T-cell (primary cell): Measurements from ENCODE around the gene CSF2. TPM values are rescaled to one million over a fixed set of nuclear protein-coding genes. Genes with fewer than 3 reads are reported as not detected.

Experiments
- ATAC-seq, 4 experiments: fragments of 200-7000 bp in 3 of 4; fragments of 150-1000 bp in 1 of 4; cut with Tn5 transposase; replicated peaks in 1 of 4; 1 replicate in 3 of 4; 2 replicates in 1 of 4; pipeline ENCODE4 v1.10.0; 2021; ENCODE audit warnings: moderate library complexity in 3 of 4, mild to moderate bottlenecking in 2 of 4, moderate number of reproducible peaks in 1 of 4
- CTCF ChIA-PET, 2 donors: fragments of 300-600 bp; sonication (Branson Sonifier 250); formaldehyde crosslinking; loops; one replicate each; lab custom pipeline; 2022; ENCODE audit warnings: antibody characterized with exemption in 2 of 2; lab: Charles Lee
- POLR2A ChIA-PET, 2 donors: fragments of 300-600 bp; sonication (Branson Sonifier 250); formaldehyde crosslinking; loops; one replicate each; lab custom pipeline; 2022; ENCODE audit warnings: antibody characterized with exemption in 2 of 2; lab: Charles Lee
- DNase-seq, 35 experiments: peaks; one replicate each; pipeline versions ENCODE4 v3.0.0 to v3.0.0-alpha.2; 2013 to 2023
- H3K27ac ChIP-seq: one replicate; pipeline ENCODE4 v1.5.1; 2013; ENCODE audit warnings: low read length
- H3K27me3 ChIP-seq, 2 experiments: replicated peaks in 1 of 2; 1 replicate in 1 of 2; 2 replicates in 1 of 2; pipeline versions ENCODE4 v1.6.1 to v1.7.0; 2013; ENCODE audit warnings: low read length in 1 of 2, mixed read lengths in 1 of 2; ENCODE audit not compliant: control insufficient read depth in 2 of 2, insufficient read depth in 2 of 2; ENCODE audit errors: extremely low read depth in 1 of 2
- H3K36me3 ChIP-seq, 2 donors: 1 replicate in 1 of 2; 2 replicates in 1 of 2; pipeline versions ENCODE4 v1.6.1 to v1.7.0; 2013; ENCODE audit warnings: low read length in 1 of 2; ENCODE audit not compliant: control insufficient read depth in 2 of 2, insufficient read depth in 1 of 2; ENCODE audit errors: extremely low read depth in 1 of 2
- H3K4me1 ChIP-seq, 2 experiments: 1 replicate in 1 of 2; 2 replicates in 1 of 2; pipeline versions ENCODE4 v1.6.1 to v1.7.0; 2013; ENCODE audit warnings: low read length in 2 of 2, mixed read lengths in 1 of 2; ENCODE audit not compliant: insufficient read depth in 2 of 2, control insufficient read depth in 1 of 2; ENCODE audit errors: extremely low read depth in 1 of 2
- H3K4me3 ChIP-seq, 2 donors: 1 replicate in 1 of 2; 2 replicates in 1 of 2; pipeline versions ENCODE4 v1.5.1 to v1.7.0; 2013; ENCODE audit warnings: mild to moderate bottlenecking in 2 of 2, low read length in 1 of 2, moderate library complexity in 1 of 2; ENCODE audit not compliant: control insufficient read depth in 1 of 2; ENCODE audit errors: extremely low read depth in 1 of 2
- H3K9me3 ChIP-seq: 2 replicates; pipeline ENCODE4 v1.7.0; 2013
- H3K27ac Mint-ChIP-seq, 2 donors: one replicate each; pipeline ENCODE4 v1.8.0; 2020 to 2021; ENCODE audit warnings: mild to moderate bottlenecking in 2 of 2, mixed read lengths in 2 of 2
- H3K27me3 Mint-ChIP-seq, 2 donors: one replicate each; pipeline ENCODE4 v1.8.0; 2021 to 2022; ENCODE audit warnings: mixed read lengths in 2 of 2
- H3K36me3 Mint-ChIP-seq: one replicate; pipeline ENCODE4 v1.8.0; 2021; ENCODE audit warnings: mixed read lengths
- H3K4me1 Mint-ChIP-seq, 3 donors: one replicate each; pipeline ENCODE4 v1.8.0; 2020 to 2022; ENCODE audit warnings: mixed read lengths in 3 of 3, mild to moderate bottlenecking in 1 of 3
- H3K4me3 Mint-ChIP-seq, 3 donors: one replicate each; pipeline ENCODE4 v1.8.0; 2020 to 2022; ENCODE audit warnings: mild to moderate bottlenecking in 3 of 3, mixed read lengths in 3 of 3, moderate library complexity in 3 of 3
- H3K9me3 Mint-ChIP-seq, 3 donors: one replicate each; pipeline ENCODE4 v1.8.0; 2020 to 2022; ENCODE audit warnings: mixed read lengths in 3 of 3
- WGBS: methylation state at CpG from one replicate; pipeline ENCODE4 v1.1.5; 2013; ENCODE audit warnings: missing lambda C conversion rate; ENCODE audit not compliant: insufficient coverage; 5-methylcytosine and 5-hydroxymethylcytosine counted together
- total RNA-seq, 35 experiments: library from RNA in 6 of 35; stranded (reverse) in 6 of 35; fragments of 120-200 nt in 1 of 35; gene quantifications; one replicate each; pipeline versions ENCODE4 v1.2.1 to v1.2.4 and lab custom pipeline; 2013 to 2026

CSF2 gene
- total RNA-seq, 5 donors from 2014 or later (not counting 1 experiment from before 2014, with no cell fraction given) = 0.89 TPM; not detected in 4

GRCh38 chr5:132095424-132095972, 21.9 kb downstream of the CSF2 start:
- Histone ChIP-seq H3K36me3 (no peaks in the 10 kb centered on the region), H3K4me1 (peaks cover 0 to 33% of the 10 kb centered on the region in 2 experiments), H3K27me3 (no peaks in the 10 kb centered on the region), H3K9me3 (no peaks in the 10 kb centered on the region), H3K27ac (no peak overlapping the region), H3K4me3 (no peak overlapping the region)
- Mint-ChIP-seq H3K4me1 (peaks cover 20 to 51% (median 30%) of the 10 kb centered on the region in 3 donors), H3K9me3 (no peaks in the 10 kb centered on the region), H3K27ac (peak overlapping the region in 1 of 2 donors; percentile 5), H3K36me3 (no peaks in the 10 kb centered on the region), H3K4me3 (no peak overlapping the region), H3K27me3 (no peaks in the 10 kb centered on the region)
- ChIA-PET CTCF (interaction anchor here in 1 of 2 donors (0.6 kb wide), 1 partner anchor 95 kb away, joined by 4 read pairs; no protein-coding TSS in a partner anchor), POLR2A (no interaction called here)
- WGBS = 56% methylated on average over 6 of the region's 6 CpGs
- ATAC-seq = peak in 2 of 4 experiments; percentile 40 to 45
- DNase-seq = peak in 1 of 35 experiments; percentile 18

- Mint-ChIP-seq H3K9me3 (no peaks in the 10 kb centered on the region), H3K27me3 (no peaks in the 10 kb centered on the region), H3K36me3 (no peaks in the 10 kb centered on the region), H3K4me3 (no peak overlapping the region), H3K27ac (no peak overlapping the region), H3K4me1 (peaks cover 33 to 65% (median 41%) of the 10 kb centered on the region in 3 donors)
- POLR2A ChIA-PET = interaction anchor here in 1 of 2 donors (0.5 kb wide), 1 partner anchor 155 kb away, joined by 3 read pairs; no protein-coding TSS in a partner anchor
- DNase-seq (no peak), ATAC-seq (no peak)
- WGBS = 100% methylated on average over 1 of the region's 3 CpGs
- Histone ChIP-seq H3K9me3 (no peaks in the 10 kb centered on the region), H3K27me3 (no peaks in the 10 kb centered on the region), H3K4me3 (no peak overlapping the region), H3K4me1 (peaks cover 0 to 47% of the 10 kb centered on the region in 2 experiments), H3K36me3 (no peaks in the 10 kb centered on the region), H3K27ac (no peak overlapping the region)
- CTCF ChIA-PET = no interaction called here
These were observed 23.3 kb downstream of the CSF2 start for GRCh38 chr5:132096904-132097303.

DNA sequence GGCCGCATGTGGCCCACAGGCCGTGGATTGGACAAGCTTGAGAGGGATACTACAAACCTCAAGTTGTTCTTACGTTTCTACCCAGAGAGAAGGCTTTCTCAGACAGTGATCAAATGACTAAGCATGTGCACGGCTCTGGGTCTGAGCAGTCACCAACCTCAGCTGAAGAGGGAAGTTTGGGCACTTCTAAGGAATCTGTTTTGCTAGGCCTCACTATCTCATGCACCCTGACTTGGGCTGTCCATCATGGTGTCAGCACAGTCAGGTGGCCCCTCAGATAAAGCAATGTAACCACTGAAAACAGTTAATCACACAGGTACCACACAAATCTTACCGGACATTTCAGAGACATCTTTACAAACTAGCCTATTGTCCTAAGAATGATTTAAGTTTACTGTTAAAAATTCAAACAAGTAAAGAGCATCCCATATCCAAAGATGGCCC, 24.6 kb downstream of the CSF2 start:
- WGBS = 69% methylated on average over 4 of the region's 5 CpGs
- H3K9me3 ChIP-seq = no peaks in the 10 kb centered on the region
- H3K9me3 Mint-ChIP-seq = no peaks in the 10 kb centered on the region
- no peaks in the 10 kb centered on the region for H3K36me3 Mint-ChIP-seq
- H3K36me3 ChIP-seq = no peaks in the 10 kb centered on the region
- peak overlapping the region; percentile 6 to 40 for H3K27ac Mint-ChIP-seq
- POLR2A ChIA-PET = no interaction called here
- DNase-seq (no peak), ATAC-seq (no peak)
- peaks cover 44 to 76% (median 54%) of the 10 kb centered on the region in 3 donors for H3K4me1 Mint-ChIP-seq
- H3K27ac ChIP-seq = no peak overlapping the region
- H3K4me3 ChIP-seq = no peak overlapping the region
- no peaks in the 10 kb centered on the region for H3K27me3 ChIP-seq
- CTCF ChIA-PET = interaction anchor here in 1 of 2 donors (0.6 kb wide), 1 partner anchor 32 kb away, joined by 3 read pairs; no protein-coding TSS in a partner anchor
- H3K27me3 Mint-ChIP-seq = no peaks in the 10 kb centered on the region
- H3K4me1 ChIP-seq = peaks cover 5 to 60% of the 10 kb centered on the region in 2 experiments
- no peak overlapping the region for H3K4me3 Mint-ChIP-seq

DNA sequence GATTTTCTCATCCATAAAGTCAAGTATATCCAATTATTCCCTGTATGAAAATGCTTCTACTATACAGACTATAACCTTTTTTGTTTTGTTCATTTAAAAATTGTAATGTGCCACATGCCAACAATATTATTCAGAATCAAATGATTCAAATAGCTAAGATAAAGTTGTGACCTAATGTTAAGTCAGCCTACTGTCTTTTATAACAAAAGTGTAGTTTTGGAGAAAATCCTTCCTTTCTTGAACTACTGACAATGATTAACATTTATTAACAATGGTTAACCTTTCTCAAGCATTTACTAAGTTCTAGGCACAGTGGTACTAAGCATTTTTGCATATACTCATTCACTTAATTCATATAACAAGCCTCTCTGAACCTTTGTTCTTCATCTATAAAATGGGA, 25.0 kb downstream of the CSF2 start:
- H3K4me3 Mint-ChIP-seq = no peak overlapping the region

DNA sequence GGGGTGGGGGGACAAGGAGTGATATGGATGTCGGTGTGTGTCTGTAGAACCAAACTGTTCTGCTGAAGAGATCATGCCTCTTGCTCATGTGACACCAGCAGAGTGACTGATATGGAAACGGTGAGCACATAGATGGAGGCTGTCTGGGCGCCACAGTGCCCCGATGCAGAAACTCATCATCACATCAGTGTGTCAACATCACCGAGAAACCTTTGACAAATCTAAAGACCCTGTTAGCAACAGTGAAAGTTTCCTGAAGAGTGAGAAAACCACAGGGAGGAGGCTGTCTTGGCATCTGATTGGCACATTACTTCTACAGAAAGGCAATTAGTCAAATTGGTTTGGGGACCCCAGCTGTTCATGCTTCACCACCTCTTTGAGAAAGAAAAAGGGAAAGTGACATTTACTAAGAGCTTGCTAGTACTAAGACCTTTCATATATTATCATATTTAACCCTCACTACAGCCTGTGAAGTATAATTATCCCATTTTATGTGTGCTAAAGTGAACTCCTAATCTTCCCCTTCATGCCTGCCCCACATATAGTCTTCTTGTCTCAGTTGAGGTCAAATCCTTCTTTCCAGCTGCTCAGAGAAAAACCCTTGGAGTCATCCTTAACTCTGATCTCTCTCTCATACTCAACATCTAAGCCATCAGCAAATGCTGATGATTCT, 25.6 kb downstream of the CSF2 start:
- ChIA-PET POLR2A (no interaction called here), CTCF (no interaction called here)
- ATAC-seq (no peak), DNase-seq (peak in 15 of 35 experiments; percentile 14 to 58 (median 29))
- Histone ChIP-seq H3K27me3 (no peaks in the 10 kb centered on the region), H3K36me3 (no peaks in the 10 kb centered on the region), H3K4me1 (peaks cover 14 to 70% of the 10 kb centered on the region in 2 experiments), H3K9me3 (no peaks in the 10 kb centered on the region), H3K4me3 (no peak overlapping the region), H3K27ac (peak overlapping the region; percentile 93)
- H3K27ac Mint-ChIP-seq = peak overlapping the region; percentile 17 to 74
- no peaks in the 10 kb centered on the region for H3K9me3 Mint-ChIP-seq
- peaks cover 54 to 80% (median 62%) of the 10 kb centered on the region in 3 donors for H3K4me1 Mint-ChIP-seq
- H3K36me3 Mint-ChIP-seq = no peaks in the 10 kb centered on the region
- no peak overlapping the region for H3K4me3 Mint-ChIP-seq
- no CpG with 5 or more reads among the region's 5 CpGs for WGBS
- no peaks in the 10 kb centered on the region for H3K27me3 Mint-ChIP-seq

More for the DNA sequence above, 25.0 kb downstream of the CSF2 start:
- Histone ChIP-seq H3K4me3 (no peak overlapping the region), H3K27me3 (no peaks in the 10 kb centered on the region), H3K9me3 (no peaks in the 10 kb centered on the region), H3K36me3 (no peaks in the 10 kb centered on the region), H3K4me1 (peaks cover 9 to 65% of the 10 kb centered on the region in 2 experiments), H3K27ac (peak overlapping the region; percentile 36)
- ChIA-PET POLR2A (no interaction called here), CTCF (no interaction called here)
- Mint-ChIP-seq H3K27me3 (no peaks in the 10 kb centered on the region), H3K27ac (peak overlapping the region; percentile 17 to 64), H3K9me3 (no peaks in the 10 kb centered on the region), H3K4me1 (peaks cover 48 to 80% (median 58%) of the 10 kb centered on the region in 3 donors), H3K36me3 (no peaks in the 10 kb centered on the region)
- DNase-seq (no peak), ATAC-seq (no peak)

- Histone ChIP-seq H3K4me3 (no peak overlapping the region), H3K27me3 (no peaks in the 10 kb centered on the region), H3K36me3 (no peaks in the 10 kb centered on the region), H3K4me1 (peaks cover 14 to 71% of the 10 kb centered on the region in 2 experiments), H3K27ac (peak overlapping the region; percentile 93), H3K9me3 (no peaks in the 10 kb centered on the region)
- Mint-ChIP-seq H3K27me3 (no peaks in the 10 kb centered on the region), H3K4me3 (no peak overlapping the region), H3K36me3 (no peaks in the 10 kb centered on the region), H3K4me1 (peaks cover 61 to 81% (median 68%) of the 10 kb centered on the region in 3 donors), H3K27ac (peak overlapping the region; percentile 17 to 74), H3K9me3 (no peaks in the 10 kb centered on the region)
- DNase-seq (no peak), ATAC-seq (no peak)
- ChIA-PET POLR2A (no interaction called here), CTCF (no interaction called here)
- 96% methylated on average over 3 of the region's 3 CpGs for WGBS
These were observed 26.3 kb downstream of the CSF2 start for GRCh38 chr5:132099905-132100304.
